Right lobe of liver (tissue), 4 donors: ENCODE results near the gene TMEM192.

Experiments used
- CTCF ChIP-seq, 4 donors: fragments of 200-600 bp in 3 of 4; fragments of 450-650 bp in 1 of 4; IDR thresholded peaks; one replicate each; pipeline versions ENCODE4 v1.5.1 to v1.8.0; 2016 to 2022; ENCODE audit warnings: antibody characterized with exemption in 4 of 4, mild to moderate bottlenecking in 2 of 4
- POLR2A ChIP-seq: fragments of 450-650 bp; IDR thresholded peaks from one replicate; pipeline ENCODE4 v1.6.1; 2017; ENCODE audit warnings: antibody characterized with exemption, mild to moderate bottlenecking
- donor health status: DM: no; HTN: no; CAD: no.
- donor health status: DM: no; HTN: no; CAD: no.
- donor health status: DM: no; HTN: yes; CAD: no.

GRCh38 chr4:165027762-165028402 is 84.8 kb downstream of the TMEM192 start:
- TF ChIP-seq CTCF (IDR thresholded peaks at IDR 0.05) (no peak), POLR2A (no peak)
